H1 (cell line): ENCODE measurements around the gene MED23. TPM values are rescaled to one million over a fixed set of nuclear protein-coding genes. Genes with fewer than 3 reads are reported as not detected.

Experiments
- CTCF ChIA-PET: fragments of 300-600 bp; sonication (Branson Sonifier 250); formaldehyde crosslinking; loops from one replicate; lab custom pipeline; 2021; ENCODE audit not compliant: partially characterized antibody; lab: Charles Lee
- POLR2A ChIA-PET: fragments of 300-600 bp; sonication (Branson Sonifier 250); formaldehyde crosslinking; loops from one replicate; lab custom pipeline; 2021; ENCODE audit warnings: inconsistent platforms; ENCODE audit not compliant: partially characterized antibody; lab: Charles Lee
- DNase-seq, 2 experiments: peaks; one replicate each; pipeline versions ENCODE4 v3.0.0 to v3.0.0-alpha.2; 2010 to 2022; ENCODE audit warnings: low spot score in 2 of 2, low read depth in 1 of 2, mixed read lengths in 1 of 2
- FAIRE-seq: peaks from 2 replicates; lab custom pipeline; 2011; peaks lifted over from hg19 to GRCh38; lab: Jason Lieb, UNC
- H2AFZ ChIP-seq: 2 replicates; pipeline ENCODE4 v1.8.1; 2012; ENCODE audit warnings: low read length, inconsistent platforms
- H2AK5ac ChIP-seq: 2 replicates; pipeline ENCODE4 v1.6.1; 2013; ENCODE audit warnings: low read depth, low read length
- H2BK120ac ChIP-seq: replicated peaks from 2 replicates; pipeline ENCODE3; 2013; ENCODE audit warnings: low read depth, low read length, inconsistent platforms
- H2BK12ac ChIP-seq: 2 replicates; pipeline ENCODE4 v1.6.1; 2013; ENCODE audit warnings: low read depth, low read length
- H2BK15ac ChIP-seq: 2 replicates; pipeline ENCODE4 v1.6.1; 2013; ENCODE audit warnings: low read length
- H2BK20ac ChIP-seq: 2 replicates; pipeline ENCODE4 v1.6.1; 2013; ENCODE audit warnings: low read length
- H2BK5ac ChIP-seq: 2 replicates; pipeline ENCODE4 v1.6.1; 2013; ENCODE audit warnings: low read depth, low read length
- H3K14ac ChIP-seq: 2 replicates; pipeline ENCODE4 v1.6.1; 2013; ENCODE audit warnings: inconsistent platforms; ENCODE audit not compliant: insufficient read length
- H3K18ac ChIP-seq: 2 replicates; pipeline ENCODE4 v1.6.1; 2013; ENCODE audit warnings: low read length; ENCODE audit errors: extremely low read depth
- H3K23ac ChIP-seq: 2 replicates; pipeline ENCODE4 v1.6.1; 2013; ENCODE audit warnings: inconsistent platforms; ENCODE audit not compliant: insufficient read length
- H3K23me2 ChIP-seq: 2 replicates; pipeline ENCODE4 v1.6.1; 2013; ENCODE audit warnings: low read depth, low read length
- H3K27ac ChIP-seq: 2 replicates; pipeline ENCODE4 v1.6.1; 2011; ENCODE audit warnings: low read depth, low read length, inconsistent platforms
- H3K27me3 ChIP-seq, 4 experiments: replicated peaks in 1 of 4; 1 replicate in 1 of 4; 2 replicates in 3 of 4; pipeline versions ENCODE4 v1.6.1 to v1.8.1; 2011 to 2013; ENCODE audit warnings: low read length in 3 of 4, mild to moderate bottlenecking in 3 of 4, inconsistent platforms in 2 of 4, mixed read lengths in 2 of 4, moderate library complexity in 1 of 4; ENCODE audit not compliant: control insufficient read depth in 3 of 4, insufficient read depth in 3 of 4; ENCODE audit errors: extremely low read depth in 1 of 4
- H3K36me3 ChIP-seq, 4 experiments: 2 replicates each; pipeline versions ENCODE4 v1.6.1 to v1.8.1; 2011 to 2013; ENCODE audit warnings: mild to moderate bottlenecking in 4 of 4, low read length in 3 of 4, moderate library complexity in 2 of 4, control low read depth in 1 of 4, inconsistent platforms in 1 of 4; ENCODE audit not compliant: insufficient read depth in 4 of 4, control insufficient read depth in 2 of 4
- H3K4ac ChIP-seq: replicated peaks from 2 replicates; pipeline ENCODE3; 2013; ENCODE audit warnings: low read length, low read depth, mixed read lengths, inconsistent platforms; ENCODE audit not compliant: insufficient read length
- H3K4me1 ChIP-seq, 4 experiments: replicated peaks in 1 of 4; 1 replicate in 1 of 4; 2 replicates in 3 of 4; pipeline versions ENCODE4 v1.6.1 to v1.8.1; 2011 to 2013; ENCODE audit warnings: low read length in 3 of 4, inconsistent platforms in 2 of 4, mixed read lengths in 1 of 4; ENCODE audit not compliant: insufficient read depth in 4 of 4, control insufficient read depth in 3 of 4
- H3K4me2 ChIP-seq, 2 experiments: 2 replicates each; pipeline versions ENCODE4 v1.6.1 to v1.8.1; 2011 to 2013; ENCODE audit warnings: low read depth in 2 of 2, low read length in 2 of 2, control low read depth in 1 of 2, inconsistent platforms in 1 of 2, mild to moderate bottlenecking in 1 of 2; ENCODE audit not compliant: insufficient read depth in 1 of 2
- H3K4me3 ChIP-seq, 4 experiments: fragments of 200-600, 300-600 bp in 1 of 4; sonication (generic), shearing (Covaris generic), sonication (Bioruptor Twin) in 1 of 4; 2 replicates each; pipeline versions ENCODE4 v1.5.1 to v1.8.1; 2011 to 2016; ENCODE audit warnings: low read length in 4 of 4, low read depth in 3 of 4, control low read depth in 2 of 4, inconsistent platforms in 2 of 4, mild to moderate bottlenecking in 2 of 4, mixed read lengths in 1 of 4, moderate library complexity in 1 of 4; ENCODE audit not compliant: insufficient read depth in 2 of 4; ENCODE audit errors: extremely low read depth in 1 of 4
- H3K56ac ChIP-seq: replicated peaks from 2 replicates; pipeline ENCODE3; 2013; ENCODE audit warnings: low read depth, mild to moderate bottlenecking, mixed read lengths, low read length, inconsistent platforms; ENCODE audit not compliant: insufficient read length
- H3K79me1 ChIP-seq: 2 replicates; pipeline ENCODE4 v1.6.1; 2013; ENCODE audit warnings: low read depth, low read length, control low read depth
- H3K79me2 ChIP-seq, 2 experiments: 2 replicates each; pipeline versions ENCODE4 v1.6.1 to v1.8.1; 2012 to 2013; ENCODE audit warnings: low read length in 2 of 2, mild to moderate bottlenecking in 2 of 2, inconsistent platforms in 1 of 2; ENCODE audit not compliant: insufficient read depth in 2 of 2, control insufficient read depth in 1 of 2
- H3K9ac ChIP-seq, 4 experiments: replicated peaks in 1 of 4; 1 replicate in 1 of 4; 2 replicates in 3 of 4; pipeline versions ENCODE4 v1.6.1 to v1.8.1; 2011 to 2013; ENCODE audit warnings: low read depth in 3 of 4, low read length in 3 of 4, control low read depth in 2 of 4, mild to moderate bottlenecking in 2 of 4, moderate library complexity in 2 of 4, inconsistent platforms in 1 of 4; ENCODE audit errors: extremely low read depth in 1 of 4
- H3K9me3 ChIP-seq, 2 experiments: 2 replicates each; pipeline versions ENCODE4 v1.6.1 to v1.8.1; 2012 to 2013; ENCODE audit warnings: mild to moderate bottlenecking in 2 of 2, moderate library complexity in 2 of 2, control low read depth in 1 of 2, inconsistent platforms in 1 of 2, low read depth in 1 of 2, low read length in 1 of 2, mixed read lengths in 1 of 2; ENCODE audit not compliant: insufficient read depth in 2 of 2
- H4K20me1 ChIP-seq, 2 experiments: replicated peaks in 1 of 2; 2 replicates each; pipeline versions ENCODE3 to v1.8.1; 2011 to 2013; ENCODE audit warnings: inconsistent platforms in 2 of 2, low read length in 2 of 2, mild to moderate bottlenecking in 1 of 2; ENCODE audit not compliant: insufficient read depth in 2 of 2, control insufficient read depth in 1 of 2
- H4K5ac ChIP-seq: 2 replicates; pipeline ENCODE4 v1.6.1; 2013; ENCODE audit warnings: low read length, low read depth, mixed read lengths, inconsistent platforms; ENCODE audit not compliant: insufficient read length
- H4K8ac ChIP-seq: 2 replicates; pipeline ENCODE4 v1.8.0; 2013; ENCODE audit warnings: mild to moderate bottlenecking, moderate library complexity, low read length, inconsistent platforms; ENCODE audit not compliant: insufficient read depth; ENCODE audit errors: extremely low read depth
- H4K91ac ChIP-seq: replicated peaks from 2 replicates; pipeline ENCODE3; 2013; ENCODE audit warnings: low read length, mixed read lengths, inconsistent platforms; ENCODE audit not compliant: insufficient read length
- ASH2L ChIP-seq: fragments of 200-600, 300-600 bp; sonication (generic); IDR thresholded peaks from one replicate; pipeline ENCODE4 v1.7.1; 2017; ENCODE audit warnings: low read length
- BCL11A ChIP-seq, 2 experiments: IDR thresholded peaks; one replicate each; pipeline ENCODE4 v1.6.1; 2011; ENCODE audit warnings: low read depth in 2 of 2, low read length in 2 of 2, mild to moderate bottlenecking in 2 of 2
- CREB1 ChIP-seq: IDR thresholded peaks from 2 replicates; pipeline ENCODE4 v1.6.1; 2012; ENCODE audit warnings: inconsistent platforms
- E2F6 ChIP-seq: IDR thresholded peaks from 2 replicates; pipeline ENCODE4 v1.6.1; 2012; ENCODE audit warnings: inconsistent platforms
- EZH2 ChIP-seq: fragments of 200-600 bp; sonication (generic); IDR thresholded peaks from 2 replicates; pipeline ENCODE4 v1.7.1; 2012; ENCODE audit warnings: low read depth, mild to moderate bottlenecking, moderate library complexity, low read length, inconsistent platforms; ENCODE audit not compliant: severe bottlenecking
- HDAC2 ChIP-seq, 2 experiments: fragments of 300-600 bp in 1 of 2; sonication (generic) in 1 of 2; IDR thresholded peaks; 2 replicates each; pipeline ENCODE4 v1.6.1; 2011 to 2012; ENCODE audit warnings: low read depth in 2 of 2, low read length in 2 of 2, mild to moderate bottlenecking in 2 of 2, moderate library complexity in 2 of 2, borderline replicate concordance in 1 of 2, inconsistent platforms in 1 of 2
- KDM4A ChIP-seq: IDR thresholded peaks from one replicate; pipeline ENCODE4 v1.7.1; 2012; ENCODE audit warnings: low read depth, mild to moderate bottlenecking, moderate library complexity, low read length, inconsistent platforms; ENCODE audit not compliant: severe bottlenecking
- NRF1 ChIP-seq: IDR thresholded peaks from 2 replicates; pipeline ENCODE4 v1.6.1; 2011; ENCODE audit warnings: mild to moderate bottlenecking, low read depth, low read length, improper control_type of control experiment
- SP4 ChIP-seq: IDR thresholded peaks from 2 replicates; pipeline ENCODE4 v1.6.1; 2012; ENCODE audit warnings: low read length, inconsistent platforms
- WGBS, 2 experiments: shearing (Covaris generic) in 1 of 2; methylation state at CpG; one replicate each; pipeline versions ENCODE4 v1.1.6 to v1.1.7; 2013 to 2015; ENCODE audit warnings: low lambda C conversion rate in 2 of 2, mixed read lengths in 2 of 2, inconsistent platforms in 1 of 2, low coverage in 1 of 2, missing lambda C conversion rate in 1 of 2; ENCODE audit not compliant: insufficient replicate concordance in 2 of 2, insufficient coverage in 1 of 2, insufficient read length in 1 of 2; ENCODE audit errors: extremely low coverage in 1 of 2, missing lambda C conversion rate in 1 of 2; 5-methylcytosine and 5-hydroxymethylcytosine counted together
- polyA plus RNA-seq, 7 experiments: library from polyadenylated mRNA; depleted of rRNA in 3 of 7; stranded (reverse) in 5 of 7; unstranded in 2 of 7; fragments of >200 nt in 5 of 7; fragments of 200-250 nt in 2 of 7; gene quantifications; 1 replicate in 5 of 7; 2 replicates in 1 of 7; 4 replicates in 1 of 7; pipeline versions ENCODE4 v1.2.1 to v1.2.3, GENCODE V29; 2011 to 2013; ENCODE audit warnings: missing spikeins in 2 of 7, mixed read lengths in 2 of 7
- total RNA-seq: library from RNA; stranded (reverse); fragmentation: NEBNext Ultra II Directional; extraction: Animal tissue kit (Norgen Biotek cat#: 25700); gene quantifications from 2 replicates; pipeline ENCODE4 v1.2.1, GENCODE V29; 2021
- TF ChIP-seq, protein P1 (sequence below): IDR thresholded peaks from 2 replicates; pipeline ENCODE4 v1.6.1; 2012; ENCODE audit warnings: inconsistent platforms

The MED23 gene
- total and polyA plus RNA-seq, 2 of the 8 experiments (the other 6 are each of a cell fraction or from before 2014, with no cell fraction given) = 10.5 to 13.0 TPM

- Histone ChIP-seq H2BK5ac (no peak overlapping the region), H4K5ac (no peak overlapping the region), H3K36me3 (no peaks in the 10 kb centered on the region), H3K4me1 (no peaks in the 10 kb centered on the region), H3K9ac (no peak overlapping the region), H3K27me3 (peaks cover 0 to 1% (median 0%) of the 10 kb centered on the region in 4 experiments; a peak in 1 of 7 replicates), H3K18ac (no peak overlapping the region), H3K27ac (no peak overlapping the region), H4K91ac (no peak overlapping the region), H2BK120ac (no peak overlapping the region), H3K9me3 (no peaks in the 10 kb centered on the region), H3K79me2 (no peaks in the 10 kb centered on the region), H3K4me2 (no peak overlapping the region), H3K79me1 (no peaks in the 10 kb centered on the region), H3K14ac (no peak overlapping the region), H3K4me3 (no peak overlapping the region), H2BK20ac (no peak overlapping the region), H2BK12ac (no peak overlapping the region), H3K23me2 (no peaks in the 10 kb centered on the region), H4K8ac (no peak overlapping the region), H2AK5ac (no peak overlapping the region), H4K20me1 (no peaks in the 10 kb centered on the region), H3K23ac (no peak overlapping the region), H2AFZ (no peak overlapping the region)
- ChIA-PET POLR2A (no interaction called here), CTCF (interaction anchor here (0.6 kb wide), 2 partner anchors 172 to 1127 kb away, joined by 3 to 5 read pairs; no protein-coding TSS in a partner anchor)
- no peak for DNase-seq
- WGBS, 2 experiments = 95% methylated on average over 2 of the region's 2 CpGs; no CpG with 5 or more reads in 1 of the 2 experiments
- TF ChIP-seq KDM4A (no peak), E2F6 (no peak), ASH2L (no peak), CREB1 (no peak), SP4 (no peak), EZH2 (no peak), BCL11A (IDR thresholded peaks at IDR 0.05; ENCODE audit: low read depth in 2 of 2, low read length in 2 of 2) (no peak), HDAC2 (IDR thresholded peaks at IDR 0.05; ENCODE audit: borderline replicate concordance in 1 of 2, low read depth in 2 of 2, low read length in 2 of 2) (no peak), NRF1 (no peak)
- TF ChIP-seq, protein P1, sequence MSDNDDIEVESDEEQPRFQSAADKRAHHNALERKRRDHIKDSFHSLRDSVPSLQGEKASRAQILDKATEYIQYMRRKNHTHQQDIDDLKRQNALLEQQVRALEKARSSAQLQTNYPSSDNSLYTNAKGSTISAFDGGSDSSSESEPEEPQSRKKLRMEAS = no peak
- TF ChIP-seq, all 59 proteins: peak for 0
- Histone ChIP-seq H3K4ac (no peak overlapping the region), H2BK15ac (no peak overlapping the region), H3K56ac (no peak overlapping the region)
- no peak for FAIRE-seq
Observed at GRCh38 chr6:131673184-131673583, 45.1 kb upstream of the MED23 start.
